Measurements from ENCODE around the gene ZNF385C.

The ZNF385C gene

DNA sequence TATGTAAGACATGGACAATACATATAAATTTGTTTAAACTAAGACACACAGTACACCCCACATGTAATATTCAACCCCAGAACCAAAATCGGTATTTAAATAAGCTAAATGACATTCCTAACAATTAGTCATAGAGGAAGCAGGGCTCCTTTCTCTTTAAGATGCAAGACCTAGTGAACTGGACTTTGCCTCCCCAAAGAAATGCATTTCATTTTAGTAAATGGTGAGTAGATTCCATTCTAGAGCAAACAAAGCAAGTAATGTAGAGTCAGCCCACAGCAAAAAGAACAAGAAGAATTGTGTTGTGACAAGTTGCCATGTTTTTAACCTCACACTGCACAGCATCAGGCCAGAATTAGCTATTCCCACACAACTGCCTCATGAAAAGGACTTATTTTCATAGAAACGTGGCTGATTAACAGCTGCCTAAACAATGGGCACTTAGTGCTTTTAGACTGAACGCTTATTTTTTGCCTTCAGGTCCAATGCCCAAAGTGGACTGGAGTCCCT lies 95.4 kb downstream of the ZNF385C start:
- TF ChIP-seq, protein P1, sequence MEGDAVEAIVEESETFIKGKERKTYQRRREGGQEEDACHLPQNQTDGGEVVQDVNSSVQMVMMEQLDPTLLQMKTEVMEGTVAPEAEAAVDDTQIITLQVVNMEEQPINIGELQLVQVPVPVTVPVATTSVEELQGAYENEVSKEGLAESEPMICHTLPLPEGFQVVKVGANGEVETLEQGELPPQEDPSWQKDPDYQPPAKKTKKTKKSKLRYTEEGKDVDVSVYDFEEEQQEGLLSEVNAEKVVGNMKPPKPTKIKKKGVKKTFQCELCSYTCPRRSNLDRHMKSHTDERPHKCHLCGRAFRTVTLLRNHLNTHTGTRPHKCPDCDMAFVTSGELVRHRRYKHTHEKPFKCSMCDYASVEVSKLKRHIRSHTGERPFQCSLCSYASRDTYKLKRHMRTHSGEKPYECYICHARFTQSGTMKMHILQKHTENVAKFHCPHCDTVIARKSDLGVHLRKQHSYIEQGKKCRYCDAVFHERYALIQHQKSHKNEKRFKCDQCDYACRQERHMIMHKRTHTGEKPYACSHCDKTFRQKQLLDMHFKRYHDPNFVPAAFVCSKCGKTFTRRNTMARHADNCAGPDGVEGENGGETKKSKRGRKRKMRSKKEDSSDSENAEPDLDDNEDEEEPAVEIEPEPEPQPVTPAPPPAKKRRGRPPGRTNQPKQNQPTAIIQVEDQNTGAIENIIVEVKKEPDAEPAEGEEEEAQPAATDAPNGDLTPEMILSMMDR (conservative IDR thresholded peaks at IDR 0.05; ENCODE audit: low read depth, low read length), result no peak
- H3K4me3 ChIP-seq (ENCODE audit: low read depth, low read length), result no peak overlapping the region
- peak; percentile 67 for DNase-seq (ENCODE audit: low read depth)

DNA sequence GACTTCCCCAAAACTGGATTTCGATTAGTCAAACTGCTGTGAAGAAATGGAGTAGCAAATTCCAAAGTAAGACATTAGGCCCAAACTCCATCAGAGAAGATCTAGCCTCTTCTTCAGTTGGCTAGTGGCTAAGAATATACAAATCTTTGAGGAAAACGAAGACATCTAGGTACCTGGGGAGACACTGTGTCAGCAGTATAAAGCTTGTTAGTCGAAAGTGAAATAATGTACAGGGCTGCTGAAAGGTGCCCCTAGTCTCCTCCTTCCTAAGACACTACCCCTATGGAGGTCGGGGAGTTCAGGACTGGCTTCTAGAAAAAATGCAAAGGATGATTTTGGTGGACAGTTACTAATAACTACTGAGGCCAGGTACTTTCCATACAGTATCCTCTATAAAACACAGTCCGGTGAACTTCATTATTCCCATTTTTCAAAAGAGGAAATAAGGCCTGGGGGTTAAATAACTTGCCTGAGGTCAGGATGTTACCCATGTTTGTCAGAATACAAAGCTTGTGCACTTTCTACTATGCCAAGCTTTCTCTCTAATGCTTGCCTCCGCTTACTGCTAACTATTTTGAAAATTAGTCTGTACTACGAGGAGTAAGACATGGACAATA lies 96.0 kb downstream of the ZNF385C start:
- TF ChIP-seq, protein P1 (conservative IDR thresholded peaks at IDR 0.05; ENCODE audit: low read depth, low read length), result no peak
- H3K4me3 ChIP-seq (ENCODE audit: low read depth, low read length), result no peak overlapping the region
- DNase-seq (ENCODE audit: low read depth), result no peak

DNA sequence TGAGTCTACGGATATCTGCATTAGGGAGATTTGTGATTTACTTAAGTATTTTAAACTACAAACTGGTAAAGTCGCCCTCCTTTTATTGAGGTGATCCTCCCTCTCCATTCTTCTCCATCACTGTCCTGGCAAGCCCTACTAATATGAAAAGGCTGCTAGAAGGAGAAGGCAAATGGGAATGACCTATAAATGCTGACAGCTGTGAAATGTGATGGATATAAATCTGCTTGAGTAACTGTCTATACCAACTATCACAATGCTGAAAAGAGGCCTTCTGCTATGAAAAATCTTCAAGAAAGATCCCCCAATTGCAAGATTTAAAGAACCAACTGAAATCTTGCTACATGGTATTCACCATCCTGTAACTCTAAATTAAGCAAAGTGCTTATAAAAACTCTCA lies 96.5 kb downstream of the ZNF385C start:
- H3K4me3 ChIP-seq (ENCODE audit: low read depth, low read length), result no peak overlapping the region
- no peak for DNase-seq (ENCODE audit: low read depth)
- TF ChIP-seq, protein P1 (conservative IDR thresholded peaks at IDR 0.05; ENCODE audit: low read depth, low read length), result no peak

DNA sequence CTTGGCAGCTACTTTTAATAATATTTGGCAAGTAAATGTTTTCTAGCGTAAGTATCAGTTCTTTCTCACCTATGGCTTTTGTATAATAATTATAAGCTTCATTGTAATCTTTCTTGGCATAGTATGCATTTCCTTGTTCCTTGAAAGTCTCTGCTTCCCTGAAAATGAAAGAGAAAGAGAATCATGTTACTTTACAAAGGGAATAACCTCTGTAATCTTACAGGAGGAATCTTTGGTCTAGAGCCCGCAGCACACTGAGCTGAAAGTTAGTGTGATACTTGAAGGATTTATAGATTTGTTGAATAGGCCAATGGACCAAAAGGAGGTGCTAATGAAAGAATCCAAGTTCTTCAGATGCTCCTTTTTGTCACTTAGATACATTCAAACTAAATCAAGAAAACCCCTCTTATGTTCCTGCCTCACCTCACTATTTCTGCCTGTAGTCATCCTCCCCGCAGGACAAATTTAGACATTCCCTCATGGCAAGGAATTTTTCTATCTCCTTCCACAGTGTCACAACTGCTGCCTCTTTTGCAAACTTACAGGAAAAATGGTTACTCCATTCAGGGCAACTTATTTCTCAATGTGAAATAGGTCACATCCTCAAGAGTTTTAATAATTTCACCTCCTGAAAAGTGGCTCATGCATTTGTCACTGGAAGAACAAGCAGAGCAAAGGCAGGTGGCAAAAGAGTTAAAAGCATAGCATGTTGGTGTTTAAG lies 97.7 kb downstream of the ZNF385C start:
- no peak overlapping the region for H3K4me3 ChIP-seq (ENCODE audit: low read depth, low read length)
- TF ChIP-seq, protein P1 (conservative IDR thresholded peaks at IDR 0.05; ENCODE audit: low read depth, low read length), result no peak
- no peak for DNase-seq (ENCODE audit: low read depth)

DNA sequence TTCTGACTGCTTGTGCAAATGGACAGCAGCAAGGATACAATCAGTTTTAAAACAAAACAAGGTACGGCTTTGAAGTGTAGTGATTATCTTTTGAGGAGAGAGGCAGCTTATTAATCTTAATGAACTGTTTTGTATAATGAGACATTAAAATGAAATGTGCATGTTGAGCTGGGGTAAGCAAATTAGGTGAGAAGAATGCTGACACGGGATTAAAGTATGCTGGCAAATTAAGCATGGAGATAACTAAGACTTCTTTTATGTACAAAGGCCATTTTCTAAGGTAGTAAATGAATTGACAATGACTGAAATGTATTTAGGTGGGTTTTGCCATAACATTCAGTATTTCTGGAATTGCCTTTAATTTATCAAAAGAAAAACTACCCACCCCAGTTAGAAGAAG lies 99.8 kb downstream of the ZNF385C start:
- TF ChIP-seq, protein P1 (conservative IDR thresholded peaks at IDR 0.05; ENCODE audit: low read depth, low read length), result no peak
- no peak for DNase-seq (ENCODE audit: low read depth)
- H3K4me3 ChIP-seq (ENCODE audit: low read depth, low read length), result no peak overlapping the region

DNA sequence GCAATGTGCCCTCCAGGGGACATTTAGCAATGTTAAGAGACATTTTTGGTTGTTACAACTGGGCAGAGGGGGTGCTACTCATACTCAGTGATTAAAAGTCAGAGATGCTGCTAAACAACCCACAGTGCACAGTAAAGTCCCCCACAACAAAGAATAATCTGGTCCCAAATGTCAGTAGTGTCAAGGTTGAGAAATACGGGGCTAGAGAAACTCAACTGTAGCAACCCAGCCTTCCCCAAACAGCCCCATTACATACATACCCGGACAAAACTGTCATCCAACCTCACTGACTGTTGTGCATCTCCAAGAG lies 101.5 kb downstream of the ZNF385C start:
- no peak overlapping the region for H3K4me3 ChIP-seq (ENCODE audit: low read depth, low read length)
- TF ChIP-seq, protein P1 (conservative IDR thresholded peaks at IDR 0.05; ENCODE audit: low read depth, low read length), result no peak
- DNase-seq (ENCODE audit: low read depth), result no peak

DNA sequence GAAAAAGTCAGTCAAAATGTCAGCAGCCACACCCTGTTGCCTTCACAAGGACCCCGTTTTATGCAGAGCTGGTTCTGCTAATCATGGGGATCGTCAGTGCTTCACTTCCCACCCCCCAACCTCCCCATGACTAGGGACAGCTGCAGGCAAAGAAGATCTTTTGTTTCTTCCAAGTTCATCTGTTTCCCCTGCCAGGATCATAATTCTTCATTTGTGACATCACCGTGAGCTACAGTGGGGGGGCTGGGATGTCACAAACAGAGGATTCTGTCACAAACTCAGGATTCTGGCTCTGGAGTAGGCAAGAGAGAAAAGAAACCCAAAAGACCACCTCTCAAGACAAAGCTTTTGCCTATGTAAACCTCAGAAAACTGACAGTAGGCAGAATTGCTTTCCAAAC lies 105.7 kb downstream of the ZNF385C start:
- no peak overlapping the region for H3K4me3 ChIP-seq (ENCODE audit: low read depth, low read length)
- TF ChIP-seq, protein P1 (conservative IDR thresholded peaks at IDR 0.05; ENCODE audit: low read depth, low read length), result no peak
- DNase-seq (ENCODE audit: low read depth), result peak; percentile 39

Data from choroid plexus epithelial cell (primary cell).